ENCODE results near the gene BSND.
A peak's percentile ranks its signal among the peaks of the same experiment; 100 is the strongest.
"Not testable (repeated sequence)": the region's sequence is repeated elsewhere in the genome, so short reads cannot be mapped to it uniquely, and the experiment has no call there.

BSND gene

GRCh38 chr1:54956726-54957125, 42.0 kb upstream of the BSND start:
- TF ChIP-seq FOXP2 (optimal IDR thresholded peaks at IDR 0.05; ENCODE audit: control extremely low read depth, extremely low read length, insufficient read depth) = no peak
- no peak for TF ChIP-seq EZH2 (IDR thresholded peaks at IDR 0.05)
- TF ChIP-seq POLR2AphosphoS5 (IDR thresholded peaks at IDR 0.05; ENCODE audit: borderline replicate concordance, low read depth, low read length) = no peak
- H3K9ac ChIP-seq (ENCODE audit: insufficient read length) = no peak overlapping the region
- H3K27ac ChIP-seq = no peak overlapping the region
- no peak for DNase-seq (ENCODE audit: low read depth, low spot score)
- no peak overlapping the region for H3K4me3 ChIP-seq
- no peaks in the 10 kb centered on the region for H3K9me3 ChIP-seq (ENCODE audit: low read depth, low read length)
- no peaks in the 10 kb centered on the region for H3K36me3 ChIP-seq (ENCODE audit: insufficient read depth, low read length)

- H3K9ac ChIP-seq (ENCODE audit: insufficient read length) = no peak overlapping the region
- DNase-seq (ENCODE audit: low read depth, low spot score) = no peak
- H3K36me3 ChIP-seq (ENCODE audit: insufficient read depth, low read length) = no peaks in the 10 kb centered on the region
- no peaks in the 10 kb centered on the region for H3K9me3 ChIP-seq (ENCODE audit: low read depth, low read length)
- no peak overlapping the region for H3K27ac ChIP-seq
- TF ChIP-seq FOXP2 (optimal IDR thresholded peaks at IDR 0.05; ENCODE audit: control extremely low read depth, extremely low read length, insufficient read depth) (no peak), POLR2AphosphoS5 (IDR thresholded peaks at IDR 0.05; ENCODE audit: borderline replicate concordance, low read depth, low read length) (no peak), EZH2 (IDR thresholded peaks at IDR 0.05) (no peak)
- no peak overlapping the region for H3K4me3 ChIP-seq
Observed at GRCh38 chr1:54959241-54959640, 39.5 kb upstream of the BSND start.

- H3K4me3 ChIP-seq = no peak overlapping the region
- DNase-seq (ENCODE audit: low read depth, low spot score) = no peak
- no peaks in the 10 kb centered on the region for H3K9me3 ChIP-seq (ENCODE audit: low read depth, low read length)
- H3K27ac ChIP-seq = no peak overlapping the region
- no peak overlapping the region for H3K9ac ChIP-seq (ENCODE audit: insufficient read length)
- no peaks in the 10 kb centered on the region for H3K36me3 ChIP-seq (ENCODE audit: insufficient read depth, low read length)
- TF ChIP-seq EZH2 (IDR thresholded peaks at IDR 0.05) = no peak
- no peak for TF ChIP-seq FOXP2 (optimal IDR thresholded peaks at IDR 0.05; ENCODE audit: control extremely low read depth, extremely low read length, insufficient read depth)
- no peak for TF ChIP-seq POLR2AphosphoS5 (IDR thresholded peaks at IDR 0.05; ENCODE audit: borderline replicate concordance, low read depth, low read length)
Observed at GRCh38 chr1:54962612-54963395, 35.9 kb upstream of the BSND start.

GRCh38 chr1:54963829-54964228, 34.9 kb upstream of the BSND start:
- H3K9ac ChIP-seq (ENCODE audit: insufficient read length); H3K4me3 ChIP-seq; DNase-seq (ENCODE audit: low read depth, low spot score); H3K27ac ChIP-seq; H3K36me3 ChIP-seq (ENCODE audit: insufficient read depth, low read length); H3K9me3 ChIP-seq (ENCODE audit: low read depth, low read length): not testable (repeated sequence)

- H3K9me3 ChIP-seq (ENCODE audit: low read depth, low read length) = no peaks in the 10 kb centered on the region
- no peaks in the 10 kb centered on the region for H3K36me3 ChIP-seq (ENCODE audit: insufficient read depth, low read length)
- H3K27ac ChIP-seq = no peak overlapping the region
- H3K4me3 ChIP-seq = no peak overlapping the region
- no peak overlapping the region for H3K9ac ChIP-seq (ENCODE audit: insufficient read length)
- peak; percentile 37 for DNase-seq (ENCODE audit: low read depth, low spot score)
- TF ChIP-seq FOXP2 (optimal IDR thresholded peaks at IDR 0.05; ENCODE audit: control extremely low read depth, extremely low read length, insufficient read depth) (no peak), EZH2 (IDR thresholded peaks at IDR 0.05) (no peak), POLR2AphosphoS5 (IDR thresholded peaks at IDR 0.05; ENCODE audit: borderline replicate concordance, low read depth, low read length) (no peak)
Observed at GRCh38 chr1:54965624-54966340, 33.0 kb upstream of the BSND start.

GRCh38 chr1:54967372-54967771, 31.4 kb upstream of the BSND start:
- no peak for TF ChIP-seq POLR2AphosphoS5 (IDR thresholded peaks at IDR 0.05; ENCODE audit: borderline replicate concordance, low read depth, low read length)
- TF ChIP-seq FOXP2 (optimal IDR thresholded peaks at IDR 0.05; ENCODE audit: control extremely low read depth, extremely low read length, insufficient read depth) = no peak
- Histone ChIP-seq H3K36me3 (ENCODE audit: insufficient read depth, low read length) (no peaks in the 10 kb centered on the region), H3K27ac (no peak overlapping the region), H3K9me3 (ENCODE audit: low read depth, low read length) (no peaks in the 10 kb centered on the region), H3K9ac (ENCODE audit: insufficient read length) (no peak overlapping the region), H3K4me3 (no peak overlapping the region)
- no peak for DNase-seq (ENCODE audit: low read depth, low spot score)

GRCh38 chr1:54968551-54968950, 30.2 kb upstream of the BSND start:
- Histone ChIP-seq H3K36me3 (ENCODE audit: insufficient read depth, low read length) (no peaks in the 10 kb centered on the region), H3K9me3 (ENCODE audit: low read depth, low read length) (no peaks in the 10 kb centered on the region), H3K9ac (ENCODE audit: insufficient read length) (no peak overlapping the region), H3K4me3 (no peak overlapping the region), H3K27ac (no peak overlapping the region)
- TF ChIP-seq POLR2AphosphoS5 (IDR thresholded peaks at IDR 0.05; ENCODE audit: borderline replicate concordance, low read depth, low read length) (no peak), EZH2 (IDR thresholded peaks at IDR 0.05) (no peak), FOXP2 (optimal IDR thresholded peaks at IDR 0.05; ENCODE audit: control extremely low read depth, extremely low read length, insufficient read depth) (no peak)
- DNase-seq (ENCODE audit: low read depth, low spot score) = no peak

GRCh38 chr1:54969879-54970278, 28.9 kb upstream of the BSND start:
- no peak for TF ChIP-seq FOXP2 (optimal IDR thresholded peaks at IDR 0.05; ENCODE audit: control extremely low read depth, extremely low read length, insufficient read depth)
- no peak for TF ChIP-seq POLR2AphosphoS5 (IDR thresholded peaks at IDR 0.05; ENCODE audit: borderline replicate concordance, low read depth, low read length)
- TF ChIP-seq EZH2 (IDR thresholded peaks at IDR 0.05) = no peak
- H3K4me3 ChIP-seq = no peak overlapping the region
- H3K9me3 ChIP-seq (ENCODE audit: low read depth, low read length) = no peaks in the 10 kb centered on the region
- no peak overlapping the region for H3K9ac ChIP-seq (ENCODE audit: insufficient read length)
- H3K36me3 ChIP-seq (ENCODE audit: insufficient read depth, low read length) = no peaks in the 10 kb centered on the region
- DNase-seq (ENCODE audit: low read depth, low spot score) = no peak
- H3K27ac ChIP-seq = no peak overlapping the region
